ENCODE results near the gene CDH8.

DNA sequence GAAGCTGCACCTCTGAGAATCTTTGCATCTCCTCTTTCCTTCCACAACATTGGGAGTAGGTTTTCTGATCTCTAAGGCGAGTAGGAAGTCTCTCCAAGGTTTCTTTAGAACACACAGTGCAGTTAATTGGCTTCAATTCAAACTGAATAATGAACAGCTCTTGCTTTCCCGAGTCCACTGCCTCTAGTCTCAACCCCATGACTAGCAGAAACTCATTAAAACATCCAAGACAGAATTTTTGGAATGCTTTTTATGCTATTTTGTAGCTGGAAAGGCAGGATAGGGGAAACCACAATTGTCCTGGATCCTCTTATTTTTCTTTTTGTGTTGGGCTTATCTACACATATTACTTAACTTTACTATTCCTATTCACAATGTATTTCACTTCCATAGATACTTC, 206.6 kb downstream of the CDH8 start:
- TF ChIP-seq, protein P1, sequence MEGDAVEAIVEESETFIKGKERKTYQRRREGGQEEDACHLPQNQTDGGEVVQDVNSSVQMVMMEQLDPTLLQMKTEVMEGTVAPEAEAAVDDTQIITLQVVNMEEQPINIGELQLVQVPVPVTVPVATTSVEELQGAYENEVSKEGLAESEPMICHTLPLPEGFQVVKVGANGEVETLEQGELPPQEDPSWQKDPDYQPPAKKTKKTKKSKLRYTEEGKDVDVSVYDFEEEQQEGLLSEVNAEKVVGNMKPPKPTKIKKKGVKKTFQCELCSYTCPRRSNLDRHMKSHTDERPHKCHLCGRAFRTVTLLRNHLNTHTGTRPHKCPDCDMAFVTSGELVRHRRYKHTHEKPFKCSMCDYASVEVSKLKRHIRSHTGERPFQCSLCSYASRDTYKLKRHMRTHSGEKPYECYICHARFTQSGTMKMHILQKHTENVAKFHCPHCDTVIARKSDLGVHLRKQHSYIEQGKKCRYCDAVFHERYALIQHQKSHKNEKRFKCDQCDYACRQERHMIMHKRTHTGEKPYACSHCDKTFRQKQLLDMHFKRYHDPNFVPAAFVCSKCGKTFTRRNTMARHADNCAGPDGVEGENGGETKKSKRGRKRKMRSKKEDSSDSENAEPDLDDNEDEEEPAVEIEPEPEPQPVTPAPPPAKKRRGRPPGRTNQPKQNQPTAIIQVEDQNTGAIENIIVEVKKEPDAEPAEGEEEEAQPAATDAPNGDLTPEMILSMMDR (conservative IDR thresholded peaks at IDR 0.05 in 1 of 2, IDR thresholded peaks at IDR 0.05 in 1 of 2; ENCODE audit: low read depth in 1 of 2, low read length in 2 of 2), result no peak
- no peak for TF ChIP-seq EZH2 (IDR thresholded peaks at IDR 0.05; ENCODE audit: low read length, missing control alignments)
